Smooth muscle cell (in vitro differentiated cells): ENCODE results near the gene NEXN. TPM values are rescaled to one million over a fixed set of nuclear protein-coding genes. Genes with fewer than 3 reads are reported as not detected.

Experiments
- DNase-seq: peaks from one replicate; lab custom pipeline; 2025; ENCODE audit not compliant: unreplicated experiment; lab: John Stamatoyannopoulos, UW
- H2AFZ ChIP-seq: fragments of 200-600 bp; sonication (generic); 2 replicates; pipeline ENCODE4 v1.6.0; 2016; ENCODE audit warnings: antibody characterized with exemption, low read depth, mild to moderate bottlenecking
- H3F3A ChIP-seq: fragments of 200-600 bp; sonication (generic); 2 replicates; pipeline ENCODE4 v1.6.0; 2017; ENCODE audit warnings: antibody characterized with exemption, low read depth
- H3K27ac ChIP-seq: fragments of 200-600 bp; sonication (generic); 2 replicates; pipeline ENCODE4 v1.5.1; 2016; ENCODE audit warnings: low read depth, mild to moderate bottlenecking
- H3K27me3 ChIP-seq: fragments of 200-600 bp; sonication (generic); 2 replicates; pipeline ENCODE4 v1.6.1; 2016; ENCODE audit warnings: low read depth, mild to moderate bottlenecking
- H3K36me3 ChIP-seq: fragments of 200-600 bp; sonication (generic); 2 replicates; pipeline ENCODE4 v1.5.1; 2016; ENCODE audit warnings: low read depth
- H3K4me1 ChIP-seq: fragments of 200-600 bp; sonication (generic); 2 replicates; pipeline ENCODE4 v1.5.1; 2016; ENCODE audit warnings: low read depth
- H3K4me2 ChIP-seq: fragments of 200-600 bp; sonication (generic); 2 replicates; pipeline ENCODE4 v1.6.0; 2016; ENCODE audit warnings: mild to moderate bottlenecking
- H3K4me3 ChIP-seq: fragments of 200-600 bp; sonication (generic); 2 replicates; pipeline ENCODE4 v1.5.1; 2016; ENCODE audit warnings: mild to moderate bottlenecking
- H3K79me2 ChIP-seq: fragments of 200-600 bp; sonication (generic); 2 replicates; pipeline ENCODE4 v1.6.0; 2016; ENCODE audit warnings: low read depth, mild to moderate bottlenecking
- H3K9ac ChIP-seq: fragments of 200-600 bp; sonication (generic); 2 replicates; pipeline ENCODE4 v1.6.0; 2016; ENCODE audit warnings: low read depth
- H3K9me3 ChIP-seq: fragments of 200-600 bp; sonication (generic); replicated peaks from 2 replicates; pipeline ENCODE4 v1.5.1; 2016; ENCODE audit warnings: low read depth
- H4K20me1 ChIP-seq: fragments of 200-600 bp; sonication (generic); 2 replicates; pipeline ENCODE4 v1.6.0; 2016; ENCODE audit warnings: low read depth
- CTCF ChIP-seq: fragments of 200-600 bp; sonication (generic); IDR thresholded peaks from 2 replicates; pipeline ENCODE4 v1.5.1; 2017; ENCODE audit warnings: borderline replicate concordance, mild to moderate bottlenecking, antibody characterized with exemption; ENCODE audit not compliant: insufficient read depth, poor library complexity, severe bottlenecking
- WGBS: methylation state at CpG from one replicate; pipeline ENCODE4 v1.1.7; 2016; ENCODE audit warnings: low lambda C conversion rate; 5-methylcytosine and 5-hydroxymethylcytosine counted together
- polyA plus RNA-seq: library from polyadenylated mRNA; unstranded; fragments of >200 nt; fragmentation: Nextera tagmentation; extraction: Ambion mirVana; gene quantifications from 2 replicates; pipeline ENCODE4 v1.2.1, GENCODE V29; 2016
- total RNA-seq: library from RNA; depleted of rRNA; stranded (reverse); fragments of >200 nt; gene quantifications from 2 replicates; pipeline ENCODE4 v1.2.3, GENCODE V29; 2014

Gene NEXN
- total and polyA plus RNA-seq, 2 experiments from 2014 or later = 12.5 to 20.2 TPM

- no peak overlapping the region for H3K4me2 ChIP-seq
- H3K4me1 ChIP-seq = no peaks in the 10 kb centered on the region
- 76% methylated on average over 4 of the region's 4 CpGs for WGBS
- no peak overlapping the region for H3K4me3 ChIP-seq
- H3K9ac ChIP-seq = no peak overlapping the region
- DNase-seq = no peak
- no peaks in the 10 kb centered on the region for H3K27me3 ChIP-seq
- no peaks in the 10 kb centered on the region for H4K20me1 ChIP-seq
- no peaks in the 10 kb centered on the region for H3K79me2 ChIP-seq
- H3K27ac ChIP-seq = peak overlapping the region; percentile 61
- H2AFZ ChIP-seq = no peak overlapping the region
- H3F3A ChIP-seq = no peaks in the 10 kb centered on the region
- no peaks in the 10 kb centered on the region for H3K9me3 ChIP-seq
- TF ChIP-seq CTCF = no peak
- H3K36me3 ChIP-seq = no peaks in the 10 kb centered on the region
Observed at GRCh38 chr1:77874804-77875445, 13.5 kb upstream of the NEXN start.

DNA sequence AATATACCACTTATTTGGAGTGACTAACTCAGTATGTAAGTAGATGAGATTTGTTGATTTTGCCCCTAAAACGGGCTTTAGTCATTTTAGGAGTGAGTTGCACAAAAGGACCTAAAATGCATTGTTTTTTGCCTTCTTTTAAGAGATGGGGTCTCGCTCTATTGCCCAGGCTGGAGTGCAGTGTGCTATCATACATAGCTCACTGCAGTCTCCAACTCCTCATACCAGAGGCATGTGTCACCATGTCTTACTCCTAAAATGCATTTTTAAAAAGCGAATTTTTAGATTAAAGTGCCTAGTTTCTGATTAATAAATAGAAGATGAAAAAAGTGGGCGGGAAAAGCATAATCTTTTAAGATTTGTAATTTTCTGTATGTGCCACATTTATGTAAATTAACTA, 11.5 kb upstream of the NEXN start:
- H3K9ac ChIP-seq = no peak overlapping the region
- H3F3A ChIP-seq = no peaks in the 10 kb centered on the region
- DNase-seq = no peak
- H3K4me3 ChIP-seq = no peak overlapping the region
- no peak overlapping the region for H2AFZ ChIP-seq
- no peaks in the 10 kb centered on the region for H3K36me3 ChIP-seq
- no peak for TF ChIP-seq CTCF
- H3K27me3 ChIP-seq = no peaks in the 10 kb centered on the region
- H3K9me3 ChIP-seq = no peaks in the 10 kb centered on the region
- H3K79me2 ChIP-seq = no peaks in the 10 kb centered on the region
- H3K4me1 ChIP-seq = no peaks in the 10 kb centered on the region
- no peak overlapping the region for H3K4me2 ChIP-seq
- H3K27ac ChIP-seq = no peak overlapping the region
- H4K20me1 ChIP-seq = no peaks in the 10 kb centered on the region
- 96% methylated on average over 4 of the region's 4 CpGs for WGBS

- Histone ChIP-seq H3K9ac (no peak overlapping the region), H4K20me1 (no peaks in the 10 kb centered on the region), H3K79me2 (no peaks in the 10 kb centered on the region), H3K27ac (no peak overlapping the region), H3K27me3 (no peaks in the 10 kb centered on the region), H3K36me3 (no peaks in the 10 kb centered on the region), H3F3A (no peaks in the 10 kb centered on the region), H3K9me3 (no peaks in the 10 kb centered on the region), H3K4me2 (no peak overlapping the region), H2AFZ (no peak overlapping the region), H3K4me3 (no peak overlapping the region), H3K4me1 (no peaks in the 10 kb centered on the region)
- no peak for DNase-seq
- 94% methylated on average over 1 of the region's 1 CpG for WGBS
- no peak for TF ChIP-seq CTCF
Observed at GRCh38 chr1:77881061-77881460, 7.4 kb upstream of the NEXN start.

GRCh38 chr1:77882411-77882810, 6.0 kb upstream of the NEXN start:
- TF ChIP-seq CTCF = no peak

More at GRCh38 chr1:77882411-77882810, 6.0 kb upstream of the NEXN start:
- H4K20me1 ChIP-seq = no peaks in the 10 kb centered on the region
- H3K4me2 ChIP-seq = no peak overlapping the region
- no peaks in the 10 kb centered on the region for H3K4me1 ChIP-seq
- H3K79me2 ChIP-seq = no peaks in the 10 kb centered on the region
- no peaks in the 10 kb centered on the region for H3K27me3 ChIP-seq
- no peak overlapping the region for H3K27ac ChIP-seq
- no peak for DNase-seq
- no peaks in the 10 kb centered on the region for H3K9me3 ChIP-seq
- 90% methylated on average over 2 of the region's 2 CpGs for WGBS
- H3K4me3 ChIP-seq = no peak overlapping the region
- H3K36me3 ChIP-seq = no peaks in the 10 kb centered on the region
- no peak overlapping the region for H2AFZ ChIP-seq
- H3F3A ChIP-seq = no peaks in the 10 kb centered on the region
- no peak overlapping the region for H3K9ac ChIP-seq
